GM23338 (cell line): Measurements from ENCODE around the gene PDGFRA. TPM values are rescaled to one million over a fixed set of nuclear protein-coding genes. Genes with fewer than 3 reads are reported as not detected.
"Not testable (repeated sequence)": the region's sequence is repeated elsewhere in the genome, so short reads cannot be mapped to it uniquely, and the experiment has no call there.

Experiments
- ATAC-seq: fragments of 200-7000 bp; cut with Tn5 transposase; 3 replicates; pipeline ENCODE4 v1.9.1; 2020
- DNase-seq: peaks from one replicate; pipeline ENCODE4 v3.0.0-alpha.2; 2015; ENCODE audit warnings: low spot score
- H2AFZ ChIP-seq: fragments of 200-600 bp; sonication (generic); 2 replicates; pipeline ENCODE4 v1.8.0; 2016; ENCODE audit warnings: antibody characterized with exemption, mild to moderate bottlenecking, moderate library complexity
- H3F3A ChIP-seq: fragments of 200-600 bp; sonication (generic); replicated peaks from 2 replicates; pipeline ENCODE4 v1.8.0; 2017; ENCODE audit warnings: antibody characterized with exemption, mixed run types, low read depth
- H3K27ac ChIP-seq: fragments of 200-600 bp; sonication (generic); 2 replicates; pipeline ENCODE4 v1.6.1; 2016; ENCODE audit warnings: low read depth
- H3K27me3 ChIP-seq: fragments of 200-600 bp; sonication (generic); 2 replicates; pipeline ENCODE4 v1.8.0; 2016; ENCODE audit warnings: mild to moderate bottlenecking, mixed run types, moderate library complexity; ENCODE audit not compliant: insufficient read depth
- H3K36me3 ChIP-seq: fragments of 200-600 bp; sonication (generic); 2 replicates; pipeline ENCODE4 v1.8.0; 2016; ENCODE audit warnings: mild to moderate bottlenecking; ENCODE audit not compliant: insufficient read depth
- H3K4me1 ChIP-seq: fragments of 200-600 bp; sonication (generic); 2 replicates; pipeline ENCODE4 v1.8.0; 2016; ENCODE audit warnings: mild to moderate bottlenecking, moderate library complexity; ENCODE audit not compliant: insufficient read depth
- H3K4me2 ChIP-seq: fragments of 200-600 bp; sonication (generic); 2 replicates; pipeline ENCODE4 v1.7.1; 2017; ENCODE audit warnings: mixed run types
- H3K4me3 ChIP-seq: fragments of 200-600 bp; sonication (generic); 2 replicates; pipeline ENCODE4 v1.6.1; 2016; ENCODE audit warnings: mixed run types
- H3K79me2 ChIP-seq: fragments of 200-600 bp; sonication (generic); replicated peaks from 2 replicates; pipeline ENCODE4 v1.8.0; 2017; ENCODE audit warnings: mild to moderate bottlenecking; ENCODE audit not compliant: insufficient read depth
- H3K9me2 ChIP-seq: fragments of 200-600 bp; sonication (generic); 2 replicates; pipeline ENCODE4 v1.8.0; 2017; ENCODE audit not compliant: insufficient read depth
- H4K20me1 ChIP-seq: fragments of 200-600 bp; sonication (generic); replicated peaks from 2 replicates; pipeline ENCODE4 v1.8.0; 2017; ENCODE audit warnings: mild to moderate bottlenecking; ENCODE audit not compliant: insufficient read depth
- H3K27ac Mint-ChIP-seq: 2 replicates; pipeline ENCODE4 v1.8.0; 2020; ENCODE audit warnings: inconsistent platforms, mild to moderate bottlenecking, moderate library complexity, mixed read lengths
- H3K27me3 Mint-ChIP-seq: 3 replicates; pipeline ENCODE4 v1.8.0; 2022; ENCODE audit warnings: low read depth, mild to moderate bottlenecking, moderate library complexity, mixed read lengths, inconsistent platforms; ENCODE audit not compliant: insufficient read depth, poor library complexity
- H3K36me3 Mint-ChIP-seq: 3 replicates; pipeline ENCODE4 v1.8.0; 2021; ENCODE audit warnings: low read depth, mild to moderate bottlenecking, inconsistent platforms, moderate library complexity, mixed read lengths
- H3K4me1 Mint-ChIP-seq: 3 replicates; pipeline ENCODE4 v1.8.0; 2020; ENCODE audit warnings: mild to moderate bottlenecking, inconsistent platforms, mixed read lengths
- H3K4me3 Mint-ChIP-seq: 3 replicates; pipeline ENCODE4 v1.8.0; 2021; ENCODE audit warnings: moderate library complexity, mild to moderate bottlenecking, inconsistent platforms, mixed read lengths
- H3K9me3 Mint-ChIP-seq: 3 replicates; pipeline ENCODE4 v1.8.0; 2020; ENCODE audit warnings: moderate library complexity, mild to moderate bottlenecking, inconsistent platforms, mixed read lengths
- CREB1 ChIP-seq: fragments of 250-450 bp; sonication (Bioruptor Pico); IDR thresholded peaks from 2 replicates; pipeline ENCODE4 v1.5.0; 2020; ENCODE audit warnings: low read depth, mild to moderate bottlenecking, moderate library complexity
- CTCF ChIP-seq, 2 experiments: fragments of 200-600 bp in 1 of 2; sonication (generic) in 1 of 2; conservative IDR thresholded peaks; 2 replicates each; pipeline versions ENCODE4 v1.5.1 to v1.6.1; 2016 to 2017; ENCODE audit warnings: antibody characterized with exemption in 2 of 2, low read depth in 2 of 2, mild to moderate bottlenecking in 2 of 2, moderate library complexity in 1 of 2
- ETS1 ChIP-seq: IDR thresholded peaks from 2 replicates; pipeline ENCODE4 v1.6.1; 2016; ENCODE audit warnings: antibody characterized with exemption
- EZH2phosphoT487 ChIP-seq: fragments of 200-600 bp; sonication (generic); IDR thresholded peaks from one replicate; pipeline ENCODE4 v1.8.1; 2018; ENCODE audit warnings: antibody characterized with exemption; ENCODE audit not compliant: unreplicated experiment
- JUNB ChIP-seq: IDR thresholded peaks from one replicate; pipeline ENCODE4 v1.6.1; 2016; ENCODE audit warnings: antibody characterized with exemption; ENCODE audit not compliant: unreplicated experiment
- NANOG ChIP-seq: IDR thresholded peaks from 2 replicates; pipeline ENCODE4 v1.6.1; 2016; ENCODE audit warnings: antibody characterized with exemption, borderline replicate concordance
- POLR2AphosphoS5 ChIP-seq: IDR thresholded peaks from 2 replicates; pipeline ENCODE4 v1.6.1; 2016; ENCODE audit warnings: antibody characterized with exemption, low read depth
- STAT1 ChIP-seq: IDR thresholded peaks from one replicate; pipeline ENCODE4 v1.6.1; 2016; ENCODE audit warnings: antibody characterized with exemption; ENCODE audit not compliant: unreplicated experiment
- ZNF114 ChIP-seq: fragments of 250-450 bp; sonication (Bioruptor Pico); IDR thresholded peaks from 2 replicates; pipeline ENCODE4 v1.5.0; 2020; ENCODE audit warnings: mild to moderate bottlenecking, moderate library complexity
- ZNF331 ChIP-seq: fragments of 250-450 bp; sonication (Bioruptor Pico); IDR thresholded peaks from 2 replicates; pipeline ENCODE4 v1.5.0; 2020; ENCODE audit warnings: low read depth, mild to moderate bottlenecking, moderate library complexity
- polyA plus RNA-seq: library from polyadenylated mRNA; unstranded; fragments of >200 nt; fragmentation: Nextera tagmentation; extraction: Ambion mirVana; gene quantifications from 2 replicates; pipeline ENCODE4 v1.2.1, GENCODE V29; 2016
- total RNA-seq: library from RNA; depleted of rRNA; stranded (reverse); fragments of >200 nt; shearing (Covaris generic); gene quantifications from 2 replicates; pipeline ENCODE4 v1.2.3, GENCODE V29; 2014
- TF ChIP-seq, protein P1 (sequence below): IDR thresholded peaks from one replicate; pipeline ENCODE4 v1.6.1; 2018; ENCODE audit warnings: antibody characterized with exemption; ENCODE audit not compliant: unreplicated experiment

Gene PDGFRA
- total and polyA plus RNA-seq, 2 experiments from 2014 or later, result 8.0 to 10.8 TPM

DNA sequence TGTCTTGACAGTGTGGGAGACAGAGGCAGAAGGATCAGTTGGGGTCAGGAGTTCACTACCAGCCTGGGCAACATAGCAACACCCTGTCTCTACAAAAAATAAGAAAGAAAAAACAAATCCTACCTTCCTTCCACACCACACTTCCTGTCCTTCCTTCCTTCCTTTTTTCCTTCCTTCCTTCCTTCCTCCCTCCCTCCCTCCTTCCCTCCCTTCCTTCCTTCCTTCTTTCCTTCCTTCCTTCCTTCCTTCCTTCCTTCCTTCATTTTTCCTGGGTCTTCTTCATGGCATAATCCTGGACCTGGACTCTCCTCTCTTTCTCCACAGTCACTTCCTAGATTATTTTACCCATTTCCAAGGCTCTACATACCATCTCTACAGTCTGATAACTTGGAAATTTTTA lies 105.7 kb downstream of the PDGFRA start:
- not testable (repeated sequence) for H3K4me3 Mint-ChIP-seq, H3K27me3 ChIP-seq, H3K4me3 ChIP-seq, H3K9me3 Mint-ChIP-seq, H3K27me3 Mint-ChIP-seq, H3K27ac Mint-ChIP-seq, H3K9me2 ChIP-seq, H3F3A ChIP-seq, H3K27ac ChIP-seq, H3K4me2 ChIP-seq, DNase-seq, H3K4me1 ChIP-seq, H2AFZ ChIP-seq, H3K79me2 ChIP-seq, H3K4me1 Mint-ChIP-seq, H3K36me3 Mint-ChIP-seq, ATAC-seq, H3K36me3 ChIP-seq, H4K20me1 ChIP-seq

DNA sequence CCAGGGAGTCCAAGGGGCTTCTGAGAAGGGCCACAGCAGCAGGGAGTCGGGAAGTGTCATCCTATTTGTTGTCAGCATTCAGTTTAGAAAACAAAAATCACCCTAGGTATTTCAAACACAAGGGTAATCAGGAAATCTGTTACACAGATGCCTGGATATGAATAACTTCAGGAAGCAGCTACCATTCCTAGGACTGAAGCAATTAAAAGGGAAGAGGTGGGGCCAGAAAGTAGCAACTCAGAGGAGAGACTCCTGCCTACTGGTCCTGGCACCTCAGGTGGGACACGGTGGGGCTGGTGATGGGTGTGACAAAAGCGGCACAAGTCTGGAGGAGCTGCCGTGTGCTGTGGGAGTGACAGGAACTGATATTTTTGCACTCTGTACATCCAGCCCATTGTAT lies 107.9 kb downstream of the PDGFRA start:
- Histone ChIP-seq H3K4me3 (no peak overlapping the region), H3K27ac (no peak overlapping the region), H3K4me2 (no peak overlapping the region), H4K20me1 (no peaks in the 10 kb centered on the region), H2AFZ (no peak overlapping the region), H3K36me3 (no peaks in the 10 kb centered on the region), H3F3A (no peaks in the 10 kb centered on the region), H3K27me3 (no peaks in the 10 kb centered on the region), H3K4me1 (no peaks in the 10 kb centered on the region), H3K9me2 (0 out of 2 replicates have a peak, but pooled peaks cover 5% of the 10 kb centered on the region), H3K79me2 (no peaks in the 10 kb centered on the region)
- Mint-ChIP-seq H3K9me3 (no peaks in the 10 kb centered on the region), H3K27me3 (peaks cover 3% of the 10 kb centered on the region), H3K36me3 (no peaks in the 10 kb centered on the region), H3K4me1 (no peaks in the 10 kb centered on the region), H3K27ac (no peak overlapping the region), H3K4me3 (no peak overlapping the region)
- ATAC-seq, result no peak
- no peak for DNase-seq
- no peak for TF ChIP-seq ZNF114 (CRISPR knock-in tag)
- no peak for TF ChIP-seq CTCF (conservative IDR thresholded peaks at IDR 0.05; ENCODE audit: low read depth in 2 of 2)
- TF ChIP-seq ETS1, result no peak
- TF ChIP-seq ZNF331 (CRISPR knock-in tag), result no peak
- no peak for TF ChIP-seq NANOG
- no peak for TF ChIP-seq STAT1
- TF ChIP-seq JUNB, result no peak
- TF ChIP-seq POLR2AphosphoS5, result no peak
- TF ChIP-seq, protein P1, sequence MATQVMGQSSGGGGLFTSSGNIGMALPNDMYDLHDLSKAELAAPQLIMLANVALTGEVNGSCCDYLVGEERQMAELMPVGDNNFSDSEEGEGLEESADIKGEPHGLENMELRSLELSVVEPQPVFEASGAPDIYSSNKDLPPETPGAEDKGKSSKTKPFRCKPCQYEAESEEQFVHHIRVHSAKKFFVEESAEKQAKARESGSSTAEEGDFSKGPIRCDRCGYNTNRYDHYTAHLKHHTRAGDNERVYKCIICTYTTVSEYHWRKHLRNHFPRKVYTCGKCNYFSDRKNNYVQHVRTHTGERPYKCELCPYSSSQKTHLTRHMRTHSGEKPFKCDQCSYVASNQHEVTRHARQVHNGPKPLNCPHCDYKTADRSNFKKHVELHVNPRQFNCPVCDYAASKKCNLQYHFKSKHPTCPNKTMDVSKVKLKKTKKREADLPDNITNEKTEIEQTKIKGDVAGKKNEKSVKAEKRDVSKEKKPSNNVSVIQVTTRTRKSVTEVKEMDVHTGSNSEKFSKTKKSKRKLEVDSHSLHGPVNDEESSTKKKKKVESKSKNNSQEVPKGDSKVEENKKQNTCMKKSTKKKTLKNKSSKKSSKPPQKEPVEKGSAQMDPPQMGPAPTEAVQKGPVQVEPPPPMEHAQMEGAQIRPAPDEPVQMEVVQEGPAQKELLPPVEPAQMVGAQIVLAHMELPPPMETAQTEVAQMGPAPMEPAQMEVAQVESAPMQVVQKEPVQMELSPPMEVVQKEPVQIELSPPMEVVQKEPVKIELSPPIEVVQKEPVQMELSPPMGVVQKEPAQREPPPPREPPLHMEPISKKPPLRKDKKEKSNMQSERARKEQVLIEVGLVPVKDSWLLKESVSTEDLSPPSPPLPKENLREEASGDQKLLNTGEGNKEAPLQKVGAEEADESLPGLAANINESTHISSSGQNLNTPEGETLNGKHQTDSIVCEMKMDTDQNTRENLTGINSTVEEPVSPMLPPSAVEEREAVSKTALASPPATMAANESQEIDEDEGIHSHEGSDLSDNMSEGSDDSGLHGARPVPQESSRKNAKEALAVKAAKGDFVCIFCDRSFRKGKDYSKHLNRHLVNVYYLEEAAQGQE, result no peak
- TF ChIP-seq EZH2phosphoT487, result no peak
- no peak for TF ChIP-seq CREB1 (CRISPR knock-in tag)
